HPDE6-E6E7 (cell line): ENCODE results near the gene GNG10.
"Not testable (repeated sequence)": the region's sequence is repeated elsewhere in the genome, so short reads cannot be mapped to it uniquely, and the experiment has no call there.

Source experiments
- DNase-seq: peaks from one replicate; pipeline ENCODE4 v3.0.0; 2011; ENCODE audit warnings: missing footprints; ENCODE audit errors: extremely low spot score

The GNG10 gene

GRCh38 chr9:111649016-111649415 lies 12.4 kb upstream of the GNG10 start:
- DNase-seq, result no peak

- DNase-seq, result no peak
These were observed 4.4 kb upstream of the GNG10 start for GRCh38 chr9:111657051-111657450.

GRCh38 chr9:111658943-111659342 lies 2.5 kb upstream of the GNG10 start:
- DNase-seq, result no peak

GRCh38 chr9:111659691-111660090 lies 1.7 kb upstream of the GNG10 start:
- DNase-seq, result no peak

GRCh38 chr9:111661802-111662521 lies 557 bp downstream of the GNG10 start:
- no peak for DNase-seq

GRCh38 chr9:111662576-111663300 lies 1.3 kb downstream of the GNG10 start:
- no peak for DNase-seq

- no peak for DNase-seq
These were observed 2.0 kb downstream of the GNG10 start for GRCh38 chr9:111663301-111663823.

- no peak for DNase-seq
These were observed 6.7 kb downstream of the GNG10 start for GRCh38 chr9:111668026-111668573.

GRCh38 chr9:111668601-111669000 lies 7.2 kb downstream of the GNG10 start:
- DNase-seq, result not testable (repeated sequence)

- DNase-seq, result no peak
These were observed 12.9 kb downstream of the GNG10 start for GRCh38 chr9:111674319-111674718.

- no peak for DNase-seq
These were observed 14.7 kb downstream of the GNG10 start for GRCh38 chr9:111676116-111676515.

- no peak for DNase-seq
These were observed 16.9 kb downstream of the GNG10 start for GRCh38 chr9:111678293-111678692.

- no peak for DNase-seq
These were observed 17.8 kb downstream of the GNG10 start for GRCh38 chr9:111679199-111679598.

- no peak for DNase-seq
These were observed 22.0 kb downstream of the GNG10 start for GRCh38 chr9:111683392-111683791.

- peak; percentile 9 for DNase-seq
These were observed 30.4 kb downstream of the GNG10 start for GRCh38 chr9:111691672-111692329.

- DNase-seq, result no peak
These were observed 35.4 kb downstream of the GNG10 start for GRCh38 chr9:111696796-111697195.

- DNase-seq, result no peak
These were observed 39.4 kb downstream of the GNG10 start for GRCh38 chr9:111700776-111701175.

GRCh38 chr9:111704503-111704902 lies 43.1 kb downstream of the GNG10 start:
- no peak for DNase-seq

- no peak for DNase-seq
These were observed 50.1 kb downstream of the GNG10 start for GRCh38 chr9:111711548-111711947.

GRCh38 chr9:111712369-111712768 lies 51.0 kb downstream of the GNG10 start:
- no peak for DNase-seq

GRCh38 chr9:111715471-111715870 lies 54.1 kb downstream of the GNG10 start:
- no peak for DNase-seq

- no peak for DNase-seq
These were observed 58.1 kb downstream of the GNG10 start for GRCh38 chr9:111719541-111719940.
